Osteocyte (in vitro differentiated cells): Measurements from ENCODE around the gene CAMKK2. TPM values are rescaled to one million over a fixed set of nuclear protein-coding genes. Genes with fewer than 3 reads are reported as not detected.
"Not testable (repeated sequence)": the region's sequence is repeated elsewhere in the genome, so short reads cannot be mapped to it uniquely, and the experiment has no call there.

Source experiments
- DNase-seq: peaks from one replicate; pipeline ENCODE4 v3.0.0; 2021; ENCODE audit warnings: mixed read lengths; ENCODE audit not compliant: unreplicated experiment; ENCODE audit errors: extremely low spot score
- H3K27ac Mint-ChIP-seq: one replicate; pipeline ENCODE4 v1.8.0; 2021; ENCODE audit warnings: mild to moderate bottlenecking, mixed read lengths; ENCODE audit not compliant: unreplicated experiment
- H3K27me3 Mint-ChIP-seq: one replicate; pipeline ENCODE4 v1.8.0; 2021; ENCODE audit warnings: mixed read lengths; ENCODE audit not compliant: unreplicated experiment
- H3K36me3 Mint-ChIP-seq: one replicate; pipeline ENCODE4 v1.8.0; 2021; ENCODE audit warnings: mixed read lengths; ENCODE audit not compliant: unreplicated experiment
- H3K4me1 Mint-ChIP-seq: one replicate; pipeline ENCODE4 v1.8.0; 2021; ENCODE audit warnings: mixed read lengths; ENCODE audit not compliant: unreplicated experiment
- H3K4me3 Mint-ChIP-seq: one replicate; pipeline ENCODE4 v1.8.0; 2021; ENCODE audit warnings: mild to moderate bottlenecking, moderate library complexity, mixed read lengths; ENCODE audit not compliant: unreplicated experiment
- H3K9me3 Mint-ChIP-seq: one replicate; pipeline ENCODE4 v1.8.0; 2021; ENCODE audit warnings: mixed read lengths; ENCODE audit not compliant: unreplicated experiment
- total RNA-seq: library from RNA; stranded (reverse); gene quantifications from 2 replicates; pipeline ENCODE4 v1.2.1, GENCODE V29; 2021
- TF ChIP-seq, protein P1 (sequence below): fragments of 200-600 bp; sonication (generic); IDR thresholded peaks from 2 replicates; pipeline ENCODE4 v1.5.0; 2021; ENCODE audit warnings: antibody characterized with exemption, mild to moderate bottlenecking, moderate library complexity

Gene CAMKK2
- total RNA-seq, 1 donor from 2014 or later: 33.0 TPM

DNA sequence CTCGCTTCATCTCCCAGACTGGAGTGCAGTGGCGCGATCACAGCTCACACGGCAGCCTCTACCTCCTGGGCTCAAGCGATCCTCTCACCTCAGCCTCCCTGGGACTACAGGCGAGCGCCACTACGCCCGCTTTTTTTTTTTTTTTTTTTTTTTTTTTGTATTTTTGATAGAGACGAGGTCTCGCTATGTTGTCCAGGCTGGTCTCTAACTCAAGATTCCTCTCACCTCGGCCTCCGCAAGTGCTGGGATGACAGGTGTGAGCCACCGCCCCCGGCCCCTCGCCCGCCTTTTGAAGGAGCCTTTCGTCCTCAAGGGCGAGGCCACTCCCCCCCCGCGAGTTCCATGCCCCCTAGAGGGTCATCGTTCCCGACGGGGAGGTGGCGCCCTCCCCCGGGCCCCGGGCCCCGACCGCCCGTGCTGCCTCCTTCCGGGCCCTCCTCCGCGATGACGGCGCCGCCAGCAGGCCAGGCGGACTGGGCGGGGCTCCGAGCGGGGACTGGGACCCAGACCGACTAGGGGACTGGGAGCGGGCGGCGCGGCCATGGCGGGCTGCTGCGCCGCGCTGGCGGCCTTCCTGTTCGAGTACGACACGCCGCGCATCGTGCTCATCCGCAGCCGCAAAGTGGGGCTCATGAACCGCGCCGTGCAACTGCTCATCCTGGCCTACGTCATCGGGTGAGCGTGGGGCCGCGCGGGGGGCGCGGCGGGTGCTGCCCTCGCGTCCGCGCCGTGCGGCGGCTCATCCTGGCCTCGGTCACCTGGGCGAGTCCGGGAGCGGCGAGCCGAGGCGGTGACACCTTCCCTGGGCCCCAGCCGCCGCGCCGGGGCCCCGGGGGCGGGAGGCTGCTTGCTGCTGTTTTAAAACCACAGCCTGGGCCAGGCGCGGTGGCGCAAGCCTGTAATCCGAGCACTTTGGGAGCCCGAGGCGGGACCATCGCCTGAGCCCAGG is 86.6 kb downstream of the CAMKK2 start, which contains the start of gene P2RX4:
TSS of gene P2RX4 (plus strand) at position 506 of the 949 bp plus-strand sequence. CDS start at position 542, 36 bp downstream.
- H3K27me3 Mint-ChIP-seq: no peaks in the 10 kb centered on the region
- H3K4me1 Mint-ChIP-seq: peaks cover 17% of the 10 kb centered on the region
- peak; percentile 91 for DNase-seq
- H3K9me3 Mint-ChIP-seq: no peaks in the 10 kb centered on the region
- H3K4me3 Mint-ChIP-seq: peak within 1 kb of the TSS; percentile 79
- peaks cover 4% of the 10 kb centered on the region for H3K36me3 Mint-ChIP-seq
- TF ChIP-seq, protein P1, sequence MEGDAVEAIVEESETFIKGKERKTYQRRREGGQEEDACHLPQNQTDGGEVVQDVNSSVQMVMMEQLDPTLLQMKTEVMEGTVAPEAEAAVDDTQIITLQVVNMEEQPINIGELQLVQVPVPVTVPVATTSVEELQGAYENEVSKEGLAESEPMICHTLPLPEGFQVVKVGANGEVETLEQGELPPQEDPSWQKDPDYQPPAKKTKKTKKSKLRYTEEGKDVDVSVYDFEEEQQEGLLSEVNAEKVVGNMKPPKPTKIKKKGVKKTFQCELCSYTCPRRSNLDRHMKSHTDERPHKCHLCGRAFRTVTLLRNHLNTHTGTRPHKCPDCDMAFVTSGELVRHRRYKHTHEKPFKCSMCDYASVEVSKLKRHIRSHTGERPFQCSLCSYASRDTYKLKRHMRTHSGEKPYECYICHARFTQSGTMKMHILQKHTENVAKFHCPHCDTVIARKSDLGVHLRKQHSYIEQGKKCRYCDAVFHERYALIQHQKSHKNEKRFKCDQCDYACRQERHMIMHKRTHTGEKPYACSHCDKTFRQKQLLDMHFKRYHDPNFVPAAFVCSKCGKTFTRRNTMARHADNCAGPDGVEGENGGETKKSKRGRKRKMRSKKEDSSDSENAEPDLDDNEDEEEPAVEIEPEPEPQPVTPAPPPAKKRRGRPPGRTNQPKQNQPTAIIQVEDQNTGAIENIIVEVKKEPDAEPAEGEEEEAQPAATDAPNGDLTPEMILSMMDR: peak; percentile 41
- H3K27ac Mint-ChIP-seq: peak within 1 kb of the TSS; percentile 73

DNA sequence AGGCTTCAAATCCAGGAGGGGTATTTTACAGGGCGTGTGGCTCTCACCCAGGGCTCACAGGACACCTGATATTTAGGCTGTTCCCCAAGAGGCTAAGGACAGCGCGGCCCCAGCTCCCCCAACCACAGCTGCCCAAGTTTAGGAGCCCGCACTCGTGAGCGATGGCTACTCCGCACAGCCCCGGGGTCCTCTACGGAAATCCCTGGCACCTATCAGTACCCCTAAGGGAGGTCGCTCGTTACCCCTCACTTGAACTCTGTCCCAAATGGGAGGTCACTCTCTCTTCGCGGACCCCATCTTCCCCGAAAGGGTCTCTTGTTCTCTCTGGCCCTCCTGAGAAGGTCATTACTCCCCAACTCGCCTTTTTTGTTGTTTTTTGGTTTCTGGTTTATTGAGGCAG is 87.3 kb downstream of the CAMKK2 start:
- TF ChIP-seq, protein P1: no peak
- Mint-ChIP-seq H3K27me3 (no peaks in the 10 kb centered on the region), H3K27ac (peak overlapping the region; percentile 23), H3K9me3 (no peaks in the 10 kb centered on the region), H3K4me1 (peaks cover 14% of the 10 kb centered on the region), H3K4me3 (peak overlapping the region; percentile 66), H3K36me3 (peaks cover 2% of the 10 kb centered on the region)
- no peak for DNase-seq

DNA sequence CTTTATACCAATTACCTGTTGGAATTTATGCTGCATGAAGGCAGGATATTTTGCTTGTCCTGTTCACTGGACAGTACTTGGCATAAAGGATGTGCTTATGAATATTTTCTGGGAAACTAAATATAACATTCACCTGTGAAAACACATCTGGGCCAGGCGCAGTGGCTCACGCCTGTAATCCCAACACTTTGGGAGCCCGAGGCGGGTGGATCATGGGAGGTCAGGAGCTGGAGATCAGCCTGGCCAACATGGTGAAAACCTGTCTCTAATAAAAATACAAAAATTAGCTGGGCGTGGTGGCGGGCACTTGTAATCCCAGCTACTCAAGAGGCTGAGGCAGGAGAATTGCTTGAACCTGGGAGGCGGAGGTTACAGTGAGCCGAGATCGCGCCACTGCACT is 87.9 kb downstream of the CAMKK2 start:
- H3K27ac Mint-ChIP-seq, H3K27me3 Mint-ChIP-seq, DNase-seq, H3K36me3 Mint-ChIP-seq, H3K4me3 Mint-ChIP-seq, H3K9me3 Mint-ChIP-seq: not testable (repeated sequence)
- peaks cover 14% of the 10 kb centered on the region for H3K4me1 Mint-ChIP-seq

DNA sequence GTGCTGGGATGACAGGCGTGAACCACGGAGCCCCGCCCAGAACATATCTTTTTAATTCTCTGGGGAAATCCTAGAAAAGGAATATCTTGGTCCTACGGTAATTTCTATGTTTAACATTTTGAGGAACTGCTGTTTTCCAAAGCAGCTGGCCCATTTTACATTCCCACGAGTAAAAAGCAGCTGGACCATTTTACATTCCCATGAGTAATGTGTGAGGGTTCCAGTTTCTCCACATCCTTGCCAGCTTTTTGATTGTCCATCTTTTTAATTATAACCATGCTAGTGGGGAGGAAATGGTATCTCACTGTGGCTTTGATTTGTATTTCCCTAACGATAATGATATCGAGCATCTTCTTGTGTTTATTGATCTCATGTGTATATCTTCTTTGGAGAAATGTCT is 91.0 kb downstream of the CAMKK2 start:
- Mint-ChIP-seq H3K4me1 (peaks cover 6% of the 10 kb centered on the region), H3K4me3 (no peak overlapping the region), H3K27ac (no peak overlapping the region), H3K36me3 (peaks cover 2% of the 10 kb centered on the region), H3K27me3 (no peaks in the 10 kb centered on the region), H3K9me3 (no peaks in the 10 kb centered on the region)
- no peak for DNase-seq
- TF ChIP-seq, protein P1: no peak

DNA sequence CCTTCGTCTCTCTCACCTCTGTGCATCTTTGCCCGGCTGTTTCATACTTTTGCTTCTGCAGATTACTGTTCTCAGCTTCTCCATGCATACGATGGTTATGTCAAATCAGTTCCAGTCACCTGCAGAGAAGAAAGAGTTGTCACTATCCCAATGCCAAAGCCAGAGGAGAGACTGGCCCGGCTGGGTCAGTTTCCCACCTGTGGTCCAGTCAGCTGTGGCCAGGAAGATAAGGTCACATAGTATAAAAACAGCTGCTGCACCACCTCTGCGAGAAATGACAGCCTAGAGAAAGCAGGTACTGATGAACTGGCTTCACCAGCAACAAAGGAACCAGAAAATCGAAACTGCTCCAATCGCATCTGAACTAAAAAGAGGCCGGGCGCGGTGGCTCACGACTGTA is 93.0 kb downstream of the CAMKK2 start:
- H3K27ac Mint-ChIP-seq: no peak overlapping the region
- DNase-seq: no peak
- TF ChIP-seq, protein P1: no peak
- no peaks in the 10 kb centered on the region for H3K27me3 Mint-ChIP-seq
- H3K4me1 Mint-ChIP-seq: peaks cover 3% of the 10 kb centered on the region
- H3K9me3 Mint-ChIP-seq: no peaks in the 10 kb centered on the region
- no peak overlapping the region for H3K4me3 Mint-ChIP-seq
- peaks cover 2% of the 10 kb centered on the region for H3K36me3 Mint-ChIP-seq
